ENCODE results near the gene IGSF8.

DNA sequence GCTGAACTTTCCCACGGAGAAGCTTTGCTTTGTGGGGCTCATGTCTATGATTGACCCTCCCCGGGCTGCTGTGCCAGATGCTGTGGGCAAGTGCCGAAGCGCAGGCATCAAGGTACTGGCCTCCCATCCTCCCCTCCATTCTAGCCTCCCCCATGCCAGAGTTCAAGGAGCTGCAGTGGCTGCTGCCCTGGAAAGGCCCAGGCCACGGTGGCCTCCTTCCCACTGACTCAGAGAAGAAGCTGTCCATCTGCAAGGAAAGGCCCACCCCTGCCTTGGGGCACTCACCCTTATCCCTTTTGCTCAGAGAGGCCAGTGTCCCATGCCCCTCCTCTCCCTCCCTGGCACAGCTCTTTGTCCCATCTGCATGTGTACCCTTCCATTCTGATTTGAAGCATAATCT lies 32.1 kb upstream of the IGSF8 start:
- TF ChIP-seq, protein P1, sequence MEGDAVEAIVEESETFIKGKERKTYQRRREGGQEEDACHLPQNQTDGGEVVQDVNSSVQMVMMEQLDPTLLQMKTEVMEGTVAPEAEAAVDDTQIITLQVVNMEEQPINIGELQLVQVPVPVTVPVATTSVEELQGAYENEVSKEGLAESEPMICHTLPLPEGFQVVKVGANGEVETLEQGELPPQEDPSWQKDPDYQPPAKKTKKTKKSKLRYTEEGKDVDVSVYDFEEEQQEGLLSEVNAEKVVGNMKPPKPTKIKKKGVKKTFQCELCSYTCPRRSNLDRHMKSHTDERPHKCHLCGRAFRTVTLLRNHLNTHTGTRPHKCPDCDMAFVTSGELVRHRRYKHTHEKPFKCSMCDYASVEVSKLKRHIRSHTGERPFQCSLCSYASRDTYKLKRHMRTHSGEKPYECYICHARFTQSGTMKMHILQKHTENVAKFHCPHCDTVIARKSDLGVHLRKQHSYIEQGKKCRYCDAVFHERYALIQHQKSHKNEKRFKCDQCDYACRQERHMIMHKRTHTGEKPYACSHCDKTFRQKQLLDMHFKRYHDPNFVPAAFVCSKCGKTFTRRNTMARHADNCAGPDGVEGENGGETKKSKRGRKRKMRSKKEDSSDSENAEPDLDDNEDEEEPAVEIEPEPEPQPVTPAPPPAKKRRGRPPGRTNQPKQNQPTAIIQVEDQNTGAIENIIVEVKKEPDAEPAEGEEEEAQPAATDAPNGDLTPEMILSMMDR (IDR thresholded peaks at IDR 0.05), result no peak
- TF ChIP-seq EP300 (IDR thresholded peaks at IDR 0.05; ENCODE audit: low read depth) (no peak), POLR2A (IDR thresholded peaks at IDR 0.05) (no peak), POLR2AphosphoS5 (IDR thresholded peaks at IDR 0.05) (no peak)

All from transverse colon (tissue), 4 donors.